Keratinocyte (primary cell): ENCODE measurements around the gene PHKA2. TPM values are rescaled to one million over a fixed set of nuclear protein-coding genes. Genes with fewer than 3 reads are reported as not detected.
"Not testable (repeated sequence)": the region's sequence is repeated elsewhere in the genome, so short reads cannot be mapped to it uniquely, and the experiment has no call there.

Experiments
- DNase-seq: peaks from one replicate; pipeline ENCODE4 v3.0.0-alpha.2; 2011; ENCODE audit warnings: low read depth, missing footprints, low spot score
- FAIRE-seq: peaks from 2 replicates; lab custom pipeline; 2011; peaks lifted over from hg19 to GRCh38; lab: Jason Lieb, UNC
- H2AFZ ChIP-seq: 2 replicates; pipeline ENCODE4 v1.6.0; 2012; ENCODE audit warnings: low read length, control low read depth, inconsistent platforms; ENCODE audit not compliant: control insufficient read depth
- H3K27ac ChIP-seq: 2 replicates; pipeline ENCODE4 v1.5.1; 2011; ENCODE audit warnings: low read length; ENCODE audit not compliant: control insufficient read depth, insufficient read depth
- H3K27me3 ChIP-seq: 3 replicates; pipeline ENCODE4 v1.6.0; 2011; ENCODE audit warnings: low read length; ENCODE audit not compliant: control insufficient read depth, insufficient read depth; ENCODE audit errors: extremely low read depth
- H3K36me3 ChIP-seq, 2 experiments: 2 replicates in 1 of 2; 3 replicates in 1 of 2; pipeline ENCODE4 v1.5.1; 2011; ENCODE audit warnings: low read length in 2 of 2, mild to moderate bottlenecking in 1 of 2; ENCODE audit not compliant: control insufficient read depth in 2 of 2, insufficient read depth in 2 of 2; ENCODE audit errors: extremely low read depth in 1 of 2
- H3K4me1 ChIP-seq: 3 replicates; pipeline ENCODE4 v1.5.1; 2011; ENCODE audit warnings: low read length; ENCODE audit not compliant: control insufficient read depth, insufficient read depth; ENCODE audit errors: extremely low read depth
- H3K4me2 ChIP-seq: 3 replicates; pipeline ENCODE4 v1.6.0; 2011; ENCODE audit warnings: low read depth, low read length; ENCODE audit not compliant: control insufficient read depth, insufficient read depth; ENCODE audit errors: extremely low read depth
- H3K4me3 ChIP-seq, 3 experiments: fragments of 200-600 bp in 1 of 3; sonication (generic) in 1 of 3; 2 replicates in 2 of 3; 3 replicates in 1 of 3; pipeline ENCODE4 v1.5.1; 2011 to 2016; ENCODE audit warnings: low read length in 3 of 3, mild to moderate bottlenecking in 3 of 3, control low read depth in 2 of 3, inconsistent platforms in 1 of 3, low read depth in 1 of 3, mixed read lengths in 1 of 3, mixed run types in 1 of 3, moderate library complexity in 1 of 3; ENCODE audit not compliant: control insufficient read depth in 2 of 3, insufficient read depth in 2 of 3; ENCODE audit errors: extremely low read depth in 1 of 3
- H3K79me2 ChIP-seq: 2 replicates; pipeline ENCODE4 v1.6.0; 2012; ENCODE audit warnings: low read length; ENCODE audit not compliant: control insufficient read depth, insufficient read depth
- H3K9ac ChIP-seq: 3 replicates; pipeline ENCODE4 v1.6.0; 2011; ENCODE audit warnings: low read length; ENCODE audit not compliant: control insufficient read depth, insufficient read depth; ENCODE audit errors: extremely low read depth
- H3K9me1 ChIP-seq: 3 replicates; pipeline ENCODE4 v1.6.0; 2011; ENCODE audit warnings: low read length; ENCODE audit not compliant: control insufficient read depth, insufficient read depth; ENCODE audit errors: extremely low read depth
- H3K9me3 ChIP-seq: 2 replicates; pipeline ENCODE4 v1.5.1; 2012; ENCODE audit warnings: low read depth, low read length; ENCODE audit not compliant: control insufficient read depth
- H4K20me1 ChIP-seq: 3 replicates; pipeline ENCODE4 v1.6.0; 2011; ENCODE audit warnings: low read length; ENCODE audit not compliant: control insufficient read depth, insufficient read depth; ENCODE audit errors: extremely low read depth
- EZH2 ChIP-seq: IDR thresholded peaks from one replicate; pipeline ENCODE4 v1.6.1; 2012; ENCODE audit warnings: inconsistent platforms, mild to moderate bottlenecking, low read length, moderate library complexity
- dilution Hi-C: fragments of 300-500 bp; cut with MboI; formaldehyde crosslinking; loops from one replicate; pipeline ENCODE4 v1.7.0; 2020; ENCODE audit warnings: low sequenced_read_pairs; ENCODE audit not compliant: extremely low pct_ligation_motif_present
- polyA plus RNA-seq, 5 experiments: library from polyadenylated mRNA; depleted of rRNA in 3 of 5; stranded (reverse) in 3 of 5; stranded (forward) in 1 of 5; unstranded in 1 of 5; fragments of >200 nt; gene quantifications; 1 replicate in 1 of 5; 2 replicates in 3 of 5; 3 replicates in 1 of 5; pipeline versions ENCODE4 v1.2.1 to v1.2.3, GENCODE V29; 2011 to 2012; ENCODE audit warnings: missing spikeins in 2 of 5, low read depth in 1 of 5, low replicate concordance in 1 of 5
- TF ChIP-seq, protein P1 (sequence below), 3 experiments: IDR thresholded peaks in 1 of 3; conservative IDR thresholded peaks in 1 of 3; optimal IDR thresholded peaks in 1 of 3; 2 replicates in 2 of 3; 3 replicates in 1 of 3; pipeline versions ENCODE3 to v1.5.1; 2011; ENCODE audit warnings: low read length in 3 of 3, mild to moderate bottlenecking in 3 of 3, moderate library complexity in 2 of 3, control low read depth in 1 of 3, inconsistent platforms in 1 of 3; ENCODE audit not compliant: insufficient read depth in 2 of 3; ENCODE audit errors: extremely low read depth in 1 of 3

PHKA2 gene
- polyA plus RNA-seq, 1 donor (not counting 4 experiments of a cell fraction or from before 2014, with no cell fraction given): 14.1 TPM

DNA sequence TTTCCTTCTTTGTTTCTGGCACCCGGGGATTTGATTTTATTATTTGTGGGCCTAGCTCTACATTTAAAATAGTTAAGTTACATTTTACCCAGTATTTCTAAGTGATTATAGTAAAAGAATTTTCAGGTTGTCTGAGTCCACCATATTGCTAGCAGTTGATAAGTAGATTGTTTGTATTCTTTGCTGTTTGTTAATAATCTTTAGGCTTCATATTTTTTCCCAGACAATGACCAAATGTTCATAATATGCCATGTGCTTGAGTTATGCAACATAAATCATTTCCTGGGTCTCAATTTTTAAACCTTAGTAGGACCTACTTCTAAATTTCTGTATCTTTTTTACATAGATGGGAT lies 127.3 kb downstream of the PHKA2 start:
- Histone ChIP-seq H3K4me2 (no peak overlapping the region), H3K79me2 (no peaks in the 10 kb centered on the region), H3K4me1 (peaks cover 2% of the 10 kb centered on the region), H3K9ac (no peak overlapping the region), H3K9me1 (no peaks in the 10 kb centered on the region), H3K27me3 (no peaks in the 10 kb centered on the region), H3K36me3 (no peaks in the 10 kb centered on the region), H4K20me1 (no peaks in the 10 kb centered on the region), H2AFZ (no peak overlapping the region), H3K27ac (no peak overlapping the region), H3K9me3 (no peaks in the 10 kb centered on the region), H3K4me3 (no peak overlapping the region)
- dilution Hi-C loops: no loop called here
- TF ChIP-seq, protein P1, sequence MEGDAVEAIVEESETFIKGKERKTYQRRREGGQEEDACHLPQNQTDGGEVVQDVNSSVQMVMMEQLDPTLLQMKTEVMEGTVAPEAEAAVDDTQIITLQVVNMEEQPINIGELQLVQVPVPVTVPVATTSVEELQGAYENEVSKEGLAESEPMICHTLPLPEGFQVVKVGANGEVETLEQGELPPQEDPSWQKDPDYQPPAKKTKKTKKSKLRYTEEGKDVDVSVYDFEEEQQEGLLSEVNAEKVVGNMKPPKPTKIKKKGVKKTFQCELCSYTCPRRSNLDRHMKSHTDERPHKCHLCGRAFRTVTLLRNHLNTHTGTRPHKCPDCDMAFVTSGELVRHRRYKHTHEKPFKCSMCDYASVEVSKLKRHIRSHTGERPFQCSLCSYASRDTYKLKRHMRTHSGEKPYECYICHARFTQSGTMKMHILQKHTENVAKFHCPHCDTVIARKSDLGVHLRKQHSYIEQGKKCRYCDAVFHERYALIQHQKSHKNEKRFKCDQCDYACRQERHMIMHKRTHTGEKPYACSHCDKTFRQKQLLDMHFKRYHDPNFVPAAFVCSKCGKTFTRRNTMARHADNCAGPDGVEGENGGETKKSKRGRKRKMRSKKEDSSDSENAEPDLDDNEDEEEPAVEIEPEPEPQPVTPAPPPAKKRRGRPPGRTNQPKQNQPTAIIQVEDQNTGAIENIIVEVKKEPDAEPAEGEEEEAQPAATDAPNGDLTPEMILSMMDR (optimal IDR thresholded peaks at IDR 0.05 in 1 of 3, IDR thresholded peaks at IDR 0.05 in 1 of 3, conservative IDR thresholded peaks at IDR 0.05 in 1 of 3; ENCODE audit: extremely low read depth in 1 of 3, insufficient read depth in 2 of 3, low read length in 3 of 3): no peak
- TF ChIP-seq EZH2: no peak
- FAIRE-seq (no peak), DNase-seq (no peak)

DNA sequence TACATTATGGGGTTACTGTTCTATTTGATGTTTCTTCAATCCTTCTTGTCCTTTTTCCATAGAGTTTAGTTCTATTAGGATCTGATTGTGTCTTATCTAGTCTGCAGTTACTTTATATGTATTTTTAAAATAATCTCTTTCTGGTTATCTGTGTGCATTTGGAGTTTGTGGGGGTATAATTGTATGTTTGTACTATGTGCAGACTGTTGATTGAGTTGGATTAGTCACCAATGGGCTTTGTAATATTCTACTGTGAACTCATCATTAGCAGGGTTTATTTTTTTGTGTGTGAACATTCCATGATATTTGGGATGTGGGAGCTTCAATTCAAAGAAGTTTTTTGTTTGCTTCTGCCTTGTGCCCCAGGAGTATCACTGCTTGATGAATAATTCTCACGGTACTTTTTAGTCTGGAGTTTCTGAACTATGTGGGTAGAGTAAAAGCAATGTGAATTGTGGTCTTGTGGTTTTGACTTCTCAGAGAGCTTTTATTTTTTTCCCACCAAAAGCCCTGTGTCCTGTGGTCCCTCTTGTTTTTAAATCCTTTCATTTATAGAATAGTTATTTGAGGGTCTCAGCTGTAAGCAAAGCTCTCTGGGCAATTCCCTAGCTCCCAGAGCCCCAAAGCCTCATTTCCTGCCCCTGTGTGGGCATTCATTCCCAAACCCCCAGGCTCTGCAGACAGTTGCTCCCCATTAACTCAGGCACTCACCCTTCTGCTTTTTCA lies 127.8 kb downstream of the PHKA2 start:
- no peaks in the 10 kb centered on the region for H3K79me2 ChIP-seq
- no peak overlapping the region for H3K4me2 ChIP-seq
- H3K9ac ChIP-seq: no peak overlapping the region
- DNase-seq (no peak), FAIRE-seq (no peak)
- H3K36me3 ChIP-seq: no peaks in the 10 kb centered on the region
- no peaks in the 10 kb centered on the region for H3K9me1 ChIP-seq
- H2AFZ ChIP-seq: no peak overlapping the region
- dilution Hi-C loops: no loop called here
- peaks cover 2% of the 10 kb centered on the region for H3K4me1 ChIP-seq
- H3K27me3 ChIP-seq: no peaks in the 10 kb centered on the region
- H3K27ac ChIP-seq: no peak overlapping the region
- H4K20me1 ChIP-seq: no peaks in the 10 kb centered on the region
- H3K4me3 ChIP-seq: no peak overlapping the region
- TF ChIP-seq, protein P1 (optimal IDR thresholded peaks at IDR 0.05 in 1 of 3, IDR thresholded peaks at IDR 0.05 in 1 of 3, conservative IDR thresholded peaks at IDR 0.05 in 1 of 3; ENCODE audit: extremely low read depth in 1 of 3, insufficient read depth in 2 of 3, low read length in 3 of 3): no peak
- TF ChIP-seq EZH2: no peak
- H3K9me3 ChIP-seq: no peaks in the 10 kb centered on the region

DNA sequence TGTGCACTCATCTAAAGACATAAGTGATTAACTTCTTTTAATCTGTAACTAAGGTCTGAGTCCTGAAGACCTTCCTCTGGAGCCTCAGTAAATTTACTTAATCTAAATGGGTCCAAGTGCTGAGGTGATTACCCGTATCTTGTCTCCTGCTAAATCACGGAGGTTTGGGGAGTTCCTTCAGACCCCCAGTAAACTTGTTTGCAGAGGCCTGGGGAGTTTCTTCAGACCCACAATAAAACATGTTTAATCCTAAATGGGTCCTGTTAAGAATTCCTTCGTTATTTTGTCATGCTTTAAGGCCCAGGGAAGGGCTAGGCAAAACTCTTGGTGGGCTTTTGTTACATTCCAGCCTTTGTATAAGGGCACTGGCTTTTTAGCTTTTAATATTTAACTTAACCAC lies 136.0 kb downstream of the PHKA2 start:
- H3K4me1 ChIP-seq, H3K27ac ChIP-seq, H2AFZ ChIP-seq, H3K9ac ChIP-seq, H3K27me3 ChIP-seq, FAIRE-seq, H3K9me1 ChIP-seq, H4K20me1 ChIP-seq, H3K9me3 ChIP-seq, H3K36me3 ChIP-seq, H3K4me2 ChIP-seq, H3K4me3 ChIP-seq, H3K79me2 ChIP-seq, dilution Hi-C loops, DNase-seq: not testable (repeated sequence)
